GM12864 (cell line): ENCODE data around the gene PKN1.
A peak's percentile ranks its signal among the peaks of the same experiment; 100 is the strongest.

ENCODE experiments used
- DNase-seq: peaks from one replicate; pipeline ENCODE4 v3.0.0-alpha.2; 2011; ENCODE audit warnings: low read depth
- H3K4me3 ChIP-seq: 2 replicates; pipeline ENCODE4 v1.5.1; 2011; ENCODE audit warnings: mild to moderate bottlenecking, low read depth, low read length, control low read depth
- CTCF ChIP-seq: IDR thresholded peaks from 2 replicates; pipeline ENCODE4 v1.5.1; 2011; ENCODE audit warnings: low read depth, mild to moderate bottlenecking, moderate library complexity, low read length, control low read depth, inconsistent platforms; ENCODE audit errors: missing control alignments

PKN1 gene

GRCh38 chr19:14515501-14516047 lies 82.5 kb downstream of the PKN1 start:
- H3K4me3 ChIP-seq: no peak overlapping the region; the same call in 1 of the 2 replicates
- TF ChIP-seq CTCF: no peak
- no peak for DNase-seq

GRCh38 chr19:14516048-14516534 lies 83.0 kb downstream of the PKN1 start:
- DNase-seq: no peak
- TF ChIP-seq CTCF: no peak
- H3K4me3 ChIP-seq: peak overlapping the region; percentile 88

- no peak for DNase-seq
- TF ChIP-seq CTCF: no peak
- H3K4me3 ChIP-seq: peak overlapping the region; percentile 88
Measured at GRCh38 chr19:14516746-14517438, 83.8 kb downstream of the PKN1 start.

GRCh38 chr19:14517446-14517839 lies 84.3 kb downstream of the PKN1 start:
- H3K4me3 ChIP-seq: peak overlapping the region; percentile 88
- TF ChIP-seq CTCF: no peak
- DNase-seq: no peak

GRCh38 chr19:14517840-14518505 lies 84.9 kb downstream of the PKN1 start, which contains the start of gene DNAJB1:
DNAJB1 (minus strand) TSS chr19:14518397; CDS start chr19:14518349, 48 bp downstream.
- TF ChIP-seq CTCF: no peak
- DNase-seq: no peak
- peak within 1 kb of the TSS; percentile 88 for H3K4me3 ChIP-seq

- no peak for DNase-seq
- no peak overlapping the region for H3K4me3 ChIP-seq
- no peak for TF ChIP-seq CTCF
Measured at GRCh38 chr19:14519245-14519859, 86.2 kb downstream of the PKN1 start.
